Measurements from ENCODE around the gene PREX1. TPM values are rescaled to one million over a fixed set of nuclear protein-coding genes. Genes with fewer than 3 reads are reported as not detected.

The PREX1 gene
- total RNA-seq, 1 donor from 2014 or later: 20.4 TPM

- Histone ChIP-seq H3K9me3 (ENCODE audit: control insufficient read depth in 3 of 3, low read length in 3 of 3) (no peaks in the 10 kb centered on the region), H3K4me3 (ENCODE audit: low read length in 3 of 3) (no peak overlapping the region), H3K4me1 (ENCODE audit: control insufficient read depth in 3 of 3, insufficient read depth in 3 of 3, low read length in 3 of 3) (no peaks in the 10 kb centered on the region), H3K27ac (ENCODE audit: low read depth, low read length) (no peak overlapping the region), H3K36me3 (ENCODE audit: control insufficient read depth in 3 of 3, insufficient read depth in 3 of 3, low read length in 3 of 3) (no peaks in the 10 kb centered on the region), H3K9ac (ENCODE audit: low read depth in 1 of 3, low read length in 3 of 3) (no peak overlapping the region), H3K27me3 (ENCODE audit: control insufficient read depth in 3 of 3, insufficient read depth in 3 of 3, low read length in 3 of 3) (peaks cover 0 to 34% (median 24%) of the 10 kb centered on the region in 3 donors)
Measured at GRCh38 chr20:48605364-48606171, 222.2 kb downstream of the PREX1 start.

GRCh38 chr20:48604936-48605335 is 222.9 kb downstream of the PREX1 start:
- Histone ChIP-seq H3K9ac (ENCODE audit: low read depth in 1 of 3, low read length in 3 of 3) (no peak overlapping the region), H3K27ac (ENCODE audit: low read depth, low read length) (no peak overlapping the region), H3K4me1 (ENCODE audit: control insufficient read depth in 3 of 3, insufficient read depth in 3 of 3, low read length in 3 of 3) (no peaks in the 10 kb centered on the region), H3K36me3 (ENCODE audit: control insufficient read depth in 3 of 3, insufficient read depth in 3 of 3, low read length in 3 of 3) (no peaks in the 10 kb centered on the region), H3K9me3 (ENCODE audit: control insufficient read depth in 3 of 3, low read length in 3 of 3) (no peaks in the 10 kb centered on the region), H3K27me3 (ENCODE audit: control insufficient read depth in 3 of 3, insufficient read depth in 3 of 3, low read length in 3 of 3) (peaks cover 0 to 41% (median 30%) of the 10 kb centered on the region in 3 donors), H3K4me3 (ENCODE audit: low read length in 3 of 3) (no peak overlapping the region)

GRCh38 chr20:48604426-48604825 is 223.4 kb downstream of the PREX1 start:
- no peak overlapping the region for H3K4me3 ChIP-seq (ENCODE audit: low read length in 3 of 3)
- peaks cover 0 to 43% (median 34%) of the 10 kb centered on the region in 3 donors for H3K27me3 ChIP-seq (ENCODE audit: control insufficient read depth in 3 of 3, insufficient read depth in 3 of 3, low read length in 3 of 3)
- no peaks in the 10 kb centered on the region for H3K36me3 ChIP-seq (ENCODE audit: control insufficient read depth in 3 of 3, insufficient read depth in 3 of 3, low read length in 3 of 3)
- no peak overlapping the region for H3K27ac ChIP-seq (ENCODE audit: low read depth, low read length)
- no peaks in the 10 kb centered on the region for H3K4me1 ChIP-seq (ENCODE audit: control insufficient read depth in 3 of 3, insufficient read depth in 3 of 3, low read length in 3 of 3)
- H3K9ac ChIP-seq (ENCODE audit: low read depth in 1 of 3, low read length in 3 of 3): no peak overlapping the region
- H3K9me3 ChIP-seq (ENCODE audit: control insufficient read depth in 3 of 3, low read length in 3 of 3): no peaks in the 10 kb centered on the region

GRCh38 chr20:48603819-48604405 is 223.9 kb downstream of the PREX1 start:
- H3K27ac ChIP-seq (ENCODE audit: low read depth, low read length): no peak overlapping the region
- no peaks in the 10 kb centered on the region for H3K4me1 ChIP-seq (ENCODE audit: control insufficient read depth in 3 of 3, insufficient read depth in 3 of 3, low read length in 3 of 3)
- H3K9ac ChIP-seq (ENCODE audit: low read depth in 1 of 3, low read length in 3 of 3): no peak overlapping the region
- H3K27me3 ChIP-seq (ENCODE audit: control insufficient read depth in 3 of 3, insufficient read depth in 3 of 3, low read length in 3 of 3): peaks cover 0 to 45% (median 36%) of the 10 kb centered on the region in 3 donors
- H3K9me3 ChIP-seq (ENCODE audit: control insufficient read depth in 3 of 3, low read length in 3 of 3): no peaks in the 10 kb centered on the region
- H3K4me3 ChIP-seq (ENCODE audit: low read length in 3 of 3): no peak overlapping the region
- no peaks in the 10 kb centered on the region for H3K36me3 ChIP-seq (ENCODE audit: control insufficient read depth in 3 of 3, insufficient read depth in 3 of 3, low read length in 3 of 3)

GRCh38 chr20:48603116-48603818 is 224.5 kb downstream of the PREX1 start:
- Histone ChIP-seq H3K4me1 (ENCODE audit: control insufficient read depth in 3 of 3, insufficient read depth in 3 of 3, low read length in 3 of 3) (no peaks in the 10 kb centered on the region), H3K36me3 (ENCODE audit: control insufficient read depth in 3 of 3, insufficient read depth in 3 of 3, low read length in 3 of 3) (no peaks in the 10 kb centered on the region), H3K9ac (ENCODE audit: low read depth in 1 of 3, low read length in 3 of 3) (no peak overlapping the region), H3K9me3 (ENCODE audit: control insufficient read depth in 3 of 3, low read length in 3 of 3) (no peaks in the 10 kb centered on the region), H3K4me3 (ENCODE audit: low read length in 3 of 3) (no peak overlapping the region), H3K27ac (ENCODE audit: low read depth, low read length) (no peak overlapping the region), H3K27me3 (ENCODE audit: control insufficient read depth in 3 of 3, insufficient read depth in 3 of 3, low read length in 3 of 3) (peaks cover 0 to 45% (median 36%) of the 10 kb centered on the region in 3 donors)

- Histone ChIP-seq H3K4me1 (ENCODE audit: control insufficient read depth in 3 of 3, insufficient read depth in 3 of 3, low read length in 3 of 3) (no peaks in the 10 kb centered on the region), H3K36me3 (ENCODE audit: control insufficient read depth in 3 of 3, insufficient read depth in 3 of 3, low read length in 3 of 3) (no peaks in the 10 kb centered on the region), H3K9ac (ENCODE audit: low read depth in 1 of 3, low read length in 3 of 3) (no peak overlapping the region), H3K27me3 (ENCODE audit: control insufficient read depth in 3 of 3, insufficient read depth in 3 of 3, low read length in 3 of 3) (peaks cover 0 to 44% (median 31%) of the 10 kb centered on the region in 3 donors), H3K9me3 (ENCODE audit: control insufficient read depth in 3 of 3, low read length in 3 of 3) (no peaks in the 10 kb centered on the region), H3K4me3 (ENCODE audit: low read length in 3 of 3) (no peak overlapping the region), H3K27ac (ENCODE audit: low read depth, low read length) (no peak overlapping the region)
Measured at GRCh38 chr20:48601798-48602197, 226.0 kb downstream of the PREX1 start.

- Histone ChIP-seq H3K27ac (ENCODE audit: low read depth, low read length) (no peak overlapping the region), H3K4me3 (ENCODE audit: low read length in 3 of 3) (no peak overlapping the region), H3K4me1 (ENCODE audit: control insufficient read depth in 3 of 3, insufficient read depth in 3 of 3, low read length in 3 of 3) (no peaks in the 10 kb centered on the region), H3K27me3 (ENCODE audit: control insufficient read depth in 3 of 3, insufficient read depth in 3 of 3, low read length in 3 of 3) (peaks cover 0 to 39% (median 28%) of the 10 kb centered on the region in 3 donors), H3K9me3 (ENCODE audit: control insufficient read depth in 3 of 3, low read length in 3 of 3) (peaks cover 0 to 3% (median 0%) of the 10 kb centered on the region in 3 donors), H3K36me3 (ENCODE audit: control insufficient read depth in 3 of 3, insufficient read depth in 3 of 3, low read length in 3 of 3) (no peaks in the 10 kb centered on the region), H3K9ac (ENCODE audit: low read depth in 1 of 3, low read length in 3 of 3) (no peak overlapping the region)
Measured at GRCh38 chr20:48600470-48600945, 227.3 kb downstream of the PREX1 start.

- no peak overlapping the region for H3K9ac ChIP-seq (ENCODE audit: low read depth in 1 of 3, low read length in 3 of 3)
- no peaks in the 10 kb centered on the region for H3K36me3 ChIP-seq (ENCODE audit: control insufficient read depth in 3 of 3, insufficient read depth in 3 of 3, low read length in 3 of 3)
- no peak overlapping the region for H3K27ac ChIP-seq (ENCODE audit: low read depth, low read length)
- H3K4me3 ChIP-seq (ENCODE audit: low read length in 3 of 3): no peak overlapping the region
- H3K4me1 ChIP-seq (ENCODE audit: control insufficient read depth in 3 of 3, insufficient read depth in 3 of 3, low read length in 3 of 3): no peaks in the 10 kb centered on the region
- peaks cover 0 to 33% (median 24%) of the 10 kb centered on the region in 3 donors for H3K27me3 ChIP-seq (ENCODE audit: control insufficient read depth in 3 of 3, insufficient read depth in 3 of 3, low read length in 3 of 3)
- H3K9me3 ChIP-seq (ENCODE audit: control insufficient read depth in 3 of 3, low read length in 3 of 3): peaks cover 0 to 3% (median 0%) of the 10 kb centered on the region in 3 donors
Measured at GRCh38 chr20:48599748-48600469, 227.9 kb downstream of the PREX1 start.

GRCh38 chr20:48599106-48599747 is 228.6 kb downstream of the PREX1 start:
- H3K27me3 ChIP-seq (ENCODE audit: control insufficient read depth in 3 of 3, insufficient read depth in 3 of 3, low read length in 3 of 3): peaks cover 0 to 30% (median 20%) of the 10 kb centered on the region in 3 donors
- H3K4me3 ChIP-seq (ENCODE audit: low read length in 3 of 3): no peak overlapping the region
- H3K4me1 ChIP-seq (ENCODE audit: control insufficient read depth in 3 of 3, insufficient read depth in 3 of 3, low read length in 3 of 3): no peaks in the 10 kb centered on the region
- no peaks in the 10 kb centered on the region for H3K36me3 ChIP-seq (ENCODE audit: control insufficient read depth in 3 of 3, insufficient read depth in 3 of 3, low read length in 3 of 3)
- H3K9ac ChIP-seq (ENCODE audit: low read depth in 1 of 3, low read length in 3 of 3): no peak overlapping the region
- no peak overlapping the region for H3K27ac ChIP-seq (ENCODE audit: low read depth, low read length)
- peaks cover 0 to 3% (median 0%) of the 10 kb centered on the region in 3 donors for H3K9me3 ChIP-seq (ENCODE audit: control insufficient read depth in 3 of 3, low read length in 3 of 3)

All from skeletal muscle tissue (tissue), 4 donors.